Smooth muscle cell (in vitro differentiated cells): ENCODE results near the gene NOTCH3. TPM values are rescaled to one million over a fixed set of nuclear protein-coding genes. Genes with fewer than 3 reads are reported as not detected.

Experiments used
- DNase-seq: peaks from one replicate; lab custom pipeline; 2025; ENCODE audit not compliant: unreplicated experiment; lab: John Stamatoyannopoulos, UW
- H2AFZ ChIP-seq: fragments of 200-600 bp; sonication (generic); 2 replicates; pipeline ENCODE4 v1.6.0; 2016; ENCODE audit warnings: antibody characterized with exemption, low read depth, mild to moderate bottlenecking
- H3F3A ChIP-seq: fragments of 200-600 bp; sonication (generic); 2 replicates; pipeline ENCODE4 v1.6.0; 2017; ENCODE audit warnings: antibody characterized with exemption, low read depth
- H3K27ac ChIP-seq: fragments of 200-600 bp; sonication (generic); 2 replicates; pipeline ENCODE4 v1.5.1; 2016; ENCODE audit warnings: low read depth, mild to moderate bottlenecking
- H3K27me3 ChIP-seq: fragments of 200-600 bp; sonication (generic); 2 replicates; pipeline ENCODE4 v1.6.1; 2016; ENCODE audit warnings: low read depth, mild to moderate bottlenecking
- H3K36me3 ChIP-seq: fragments of 200-600 bp; sonication (generic); 2 replicates; pipeline ENCODE4 v1.5.1; 2016; ENCODE audit warnings: low read depth
- H3K4me1 ChIP-seq: fragments of 200-600 bp; sonication (generic); 2 replicates; pipeline ENCODE4 v1.5.1; 2016; ENCODE audit warnings: low read depth
- H3K4me2 ChIP-seq: fragments of 200-600 bp; sonication (generic); 2 replicates; pipeline ENCODE4 v1.6.0; 2016; ENCODE audit warnings: mild to moderate bottlenecking
- H3K4me3 ChIP-seq: fragments of 200-600 bp; sonication (generic); 2 replicates; pipeline ENCODE4 v1.5.1; 2016; ENCODE audit warnings: mild to moderate bottlenecking
- H3K79me2 ChIP-seq: fragments of 200-600 bp; sonication (generic); 2 replicates; pipeline ENCODE4 v1.6.0; 2016; ENCODE audit warnings: low read depth, mild to moderate bottlenecking
- H3K9ac ChIP-seq: fragments of 200-600 bp; sonication (generic); 2 replicates; pipeline ENCODE4 v1.6.0; 2016; ENCODE audit warnings: low read depth
- H3K9me3 ChIP-seq: fragments of 200-600 bp; sonication (generic); replicated peaks from 2 replicates; pipeline ENCODE4 v1.5.1; 2016; ENCODE audit warnings: low read depth
- H4K20me1 ChIP-seq: fragments of 200-600 bp; sonication (generic); 2 replicates; pipeline ENCODE4 v1.6.0; 2016; ENCODE audit warnings: low read depth
- CTCF ChIP-seq: fragments of 200-600 bp; sonication (generic); IDR thresholded peaks from 2 replicates; pipeline ENCODE4 v1.5.1; 2017; ENCODE audit warnings: borderline replicate concordance, mild to moderate bottlenecking, antibody characterized with exemption; ENCODE audit not compliant: insufficient read depth, poor library complexity, severe bottlenecking
- WGBS: methylation state at CpG from one replicate; pipeline ENCODE4 v1.1.7; 2016; ENCODE audit warnings: low lambda C conversion rate; 5-methylcytosine and 5-hydroxymethylcytosine counted together
- polyA plus RNA-seq: library from polyadenylated mRNA; unstranded; fragments of >200 nt; fragmentation: Nextera tagmentation; extraction: Ambion mirVana; gene quantifications from 2 replicates; pipeline ENCODE4 v1.2.1, GENCODE V29; 2016
- total RNA-seq: library from RNA; depleted of rRNA; stranded (reverse); fragments of >200 nt; gene quantifications from 2 replicates; pipeline ENCODE4 v1.2.3, GENCODE V29; 2014

The NOTCH3 gene
- total and polyA plus RNA-seq, 2 experiments from 2014 or later, result 72.0 to 92.5 TPM

- H2AFZ ChIP-seq, result no peak overlapping the region
- H3K27ac ChIP-seq, result peak overlapping the region; percentile 91
- H3K9ac ChIP-seq, result peak overlapping the region; percentile 87
- H3F3A ChIP-seq, result peaks cover 15% of the 10 kb centered on the region
- H3K4me1 ChIP-seq, result peaks cover 8% of the 10 kb centered on the region
- 0% methylated on average over 17 of the region's 82 CpGs for WGBS
- H3K27me3 ChIP-seq, result no peaks in the 10 kb centered on the region
- H3K9me3 ChIP-seq, result no peaks in the 10 kb centered on the region
- H3K79me2 ChIP-seq, result peaks cover 16% of the 10 kb centered on the region
- peak overlapping the region; percentile 99 for H3K4me2 ChIP-seq
- no peak for TF ChIP-seq CTCF
- peak; percentile 17 for DNase-seq
- no peaks in the 10 kb centered on the region for H3K36me3 ChIP-seq
- H4K20me1 ChIP-seq, result peaks cover 39% of the 10 kb centered on the region
- H3K4me3 ChIP-seq, result peak overlapping the region; percentile 89
Observed at GRCh38 chr19:15199661-15200552, 888 bp downstream of the NOTCH3 start.

- H2AFZ ChIP-seq, result no peak overlapping the region
- no peaks in the 10 kb centered on the region for H3K36me3 ChIP-seq
- no peak for TF ChIP-seq CTCF
- peak overlapping the region; percentile 91 for H3K27ac ChIP-seq
- H3K9ac ChIP-seq, result peak overlapping the region; percentile 87
- peaks cover 23% of the 10 kb centered on the region for H3K79me2 ChIP-seq
- H3K4me1 ChIP-seq, result peaks cover 8% of the 10 kb centered on the region
- peak overlapping the region; percentile 89 for H3K4me3 ChIP-seq
- H3K27me3 ChIP-seq, result no peaks in the 10 kb centered on the region
- DNase-seq, result no peak
- 77% methylated on average over 15 of the region's 15 CpGs for WGBS
- H4K20me1 ChIP-seq, result peaks cover 47% of the 10 kb centered on the region
- no peaks in the 10 kb centered on the region for H3K9me3 ChIP-seq
- peaks cover 15% of the 10 kb centered on the region for H3F3A ChIP-seq
- H3K4me2 ChIP-seq, result peak overlapping the region; percentile 99
Observed at GRCh38 chr19:15198951-15199660, 1.7 kb downstream of the NOTCH3 start.

GRCh38 chr19:15197942-15198341 is 2.9 kb downstream of the NOTCH3 start:
- no peak overlapping the region for H3K9ac ChIP-seq
- no peak overlapping the region for H3K4me3 ChIP-seq
- H3K36me3 ChIP-seq, result no peaks in the 10 kb centered on the region
- H3K27me3 ChIP-seq, result no peaks in the 10 kb centered on the region
- no peak for DNase-seq
- H3K79me2 ChIP-seq, result peaks cover 31% of the 10 kb centered on the region
- H3K4me1 ChIP-seq, result peaks cover 8% of the 10 kb centered on the region
- H3K27ac ChIP-seq, result no peak overlapping the region
- H3F3A ChIP-seq, result peaks cover 15% of the 10 kb centered on the region
- H3K4me2 ChIP-seq, result no peak overlapping the region
- no peak overlapping the region for H2AFZ ChIP-seq
- peaks cover 55% of the 10 kb centered on the region for H4K20me1 ChIP-seq
- 88% methylated on average over 8 of the region's 8 CpGs for WGBS
- no peaks in the 10 kb centered on the region for H3K9me3 ChIP-seq
- no peak for TF ChIP-seq CTCF
